22Rv1 (cell line): ENCODE data around the gene EFNB3.

Experiments
- CTCF ChIP-seq: fragments of 450-650 bp; IDR thresholded peaks from 2 replicates; pipeline ENCODE4 v1.5.1; 2017; ENCODE audit warnings: mild to moderate bottlenecking
- ZFX ChIP-seq: fragments of 450-650 bp; IDR thresholded peaks from 2 replicates; pipeline ENCODE4 v1.6.1; 2017; ENCODE audit warnings: antibody characterized with exemption, borderline replicate concordance

- TF ChIP-seq CTCF, result no peak
- TF ChIP-seq ZFX, result no peak
Observed at GRCh38 chr17:7747635-7748071, 42.7 kb downstream of the EFNB3 start.
